Measurements from ENCODE around the gene ALOX12.

Gene ALOX12

GRCh38 chr17:7029096-7029495 is 33.2 kb downstream of the ALOX12 start:
- no peak overlapping the region for H3K27ac ChIP-seq (ENCODE audit: low read depth, low read length, poor library complexity, severe bottlenecking)
- H4K20me1 ChIP-seq (ENCODE audit: insufficient read depth, low read length), result no peaks in the 10 kb centered on the region

GRCh38 chr17:7029659-7030058 is 33.8 kb downstream of the ALOX12 start:
- Histone ChIP-seq H3K79me2 (ENCODE audit: insufficient read depth, low read length) (no peaks in the 10 kb centered on the region), H3K27ac (ENCODE audit: low read depth, low read length, poor library complexity, severe bottlenecking) (no peak overlapping the region), H3K9me3 (ENCODE audit: low read length) (no peaks in the 10 kb centered on the region), H3K36me3 (ENCODE audit: insufficient read depth, low read length) (no peaks in the 10 kb centered on the region), H3K4me3 (ENCODE audit: low read depth, low read length, poor library complexity, severe bottlenecking) (no peak overlapping the region), H3K9me2 (ENCODE audit: low read depth, low read length) (no peaks in the 10 kb centered on the region), H2AFZ (ENCODE audit: low read length) (no peak overlapping the region), H3F3A (ENCODE audit: insufficient read depth, low read length) (no peaks in the 10 kb centered on the region), H4K20me1 (ENCODE audit: insufficient read depth, low read length) (no peaks in the 10 kb centered on the region), H3K9ac (ENCODE audit: low read length) (no peak overlapping the region), H3K4me1 (ENCODE audit: insufficient read depth, low read length, severe bottlenecking) (no peaks in the 10 kb centered on the region), H3K4me2 (ENCODE audit: low read length) (no peak overlapping the region), H3K27me3 (ENCODE audit: insufficient read depth, low read length) (no peaks in the 10 kb centered on the region)
- TF ChIP-seq EZH2 (IDR thresholded peaks at IDR 0.05; ENCODE audit: borderline replicate concordance, low read length) (no peak), CTCF (IDR thresholded peaks at IDR 0.05; ENCODE audit: low read length) (no peak)

More at GRCh38 chr17:7029096-7029495, 33.2 kb downstream of the ALOX12 start:
- Histone ChIP-seq H3K4me2 (ENCODE audit: low read length) (no peak overlapping the region), H3K9me3 (ENCODE audit: low read length) (no peaks in the 10 kb centered on the region), H3F3A (ENCODE audit: insufficient read depth, low read length) (no peaks in the 10 kb centered on the region), H3K27me3 (ENCODE audit: insufficient read depth, low read length) (no peaks in the 10 kb centered on the region), H3K36me3 (ENCODE audit: insufficient read depth, low read length) (no peaks in the 10 kb centered on the region), H3K4me3 (ENCODE audit: low read depth, low read length, poor library complexity, severe bottlenecking) (no peak overlapping the region), H3K9ac (ENCODE audit: low read length) (no peak overlapping the region), H3K79me2 (ENCODE audit: insufficient read depth, low read length) (no peaks in the 10 kb centered on the region), H3K4me1 (ENCODE audit: insufficient read depth, low read length, severe bottlenecking) (no peaks in the 10 kb centered on the region), H2AFZ (ENCODE audit: low read length) (no peak overlapping the region), H3K9me2 (ENCODE audit: low read depth, low read length) (no peaks in the 10 kb centered on the region)
- TF ChIP-seq CTCF (IDR thresholded peaks at IDR 0.05; ENCODE audit: low read length) (no peak), EZH2 (IDR thresholded peaks at IDR 0.05; ENCODE audit: borderline replicate concordance, low read length) (no peak)

GRCh38 chr17:7034955-7035590 is 39.2 kb downstream of the ALOX12 start:
- Histone ChIP-seq H3F3A (ENCODE audit: insufficient read depth, low read length) (no peaks in the 10 kb centered on the region), H3K36me3 (ENCODE audit: insufficient read depth, low read length) (no peaks in the 10 kb centered on the region; the same call in 1 of the 2 replicates), H3K27ac (ENCODE audit: low read depth, low read length, poor library complexity, severe bottlenecking) (peak overlapping the region; percentile 58), H2AFZ (ENCODE audit: low read length) (no peak overlapping the region), H3K79me2 (ENCODE audit: insufficient read depth, low read length) (no peaks in the 10 kb centered on the region), H3K9me3 (ENCODE audit: low read length) (no peaks in the 10 kb centered on the region), H3K4me1 (ENCODE audit: insufficient read depth, low read length, severe bottlenecking) (peaks cover 19% of the 10 kb centered on the region), H3K4me3 (ENCODE audit: low read depth, low read length, poor library complexity, severe bottlenecking) (peak overlapping the region; percentile 75), H3K4me2 (ENCODE audit: low read length) (peak overlapping the region; percentile 90), H4K20me1 (ENCODE audit: insufficient read depth, low read length) (no peaks in the 10 kb centered on the region), H3K27me3 (ENCODE audit: insufficient read depth, low read length) (no peaks in the 10 kb centered on the region), H3K9ac (ENCODE audit: low read length) (peak overlapping the region; percentile 83), H3K9me2 (ENCODE audit: low read depth, low read length) (no peaks in the 10 kb centered on the region)
- TF ChIP-seq EZH2 (IDR thresholded peaks at IDR 0.05; ENCODE audit: borderline replicate concordance, low read length), result no peak
- no peak for TF ChIP-seq CTCF (IDR thresholded peaks at IDR 0.05; ENCODE audit: low read length)

All from OCI-LY1 (cell line).